Tibial nerve (tissue), 4 donors: ENCODE results near the gene DBNDD2.

Experiments
- CTCF ChIP-seq, 5 experiments: fragments of 200-600 bp in 3 of 5; fragments of 450-650 bp in 2 of 5; sonication (generic) in 3 of 5; IDR thresholded peaks; one replicate each; pipeline ENCODE4 v1.5.1; 2016 to 2019; ENCODE audit warnings: antibody characterized with exemption in 5 of 5, mild to moderate bottlenecking in 3 of 5, moderate library complexity in 2 of 5
- EP300 ChIP-seq, 2 donors: sonication (generic); formaldehyde crosslinking; IDR thresholded peaks; one replicate each; pipeline ENCODE4 v1.6.1; 2017; ENCODE audit warnings: antibody characterized with exemption in 2 of 2, mild to moderate bottlenecking in 1 of 2
- POLR2A ChIP-seq, 2 donors: fragments of 450-650 bp; IDR thresholded peaks; one replicate each; pipeline ENCODE4 v1.6.1; 2017; ENCODE audit warnings: antibody characterized with exemption in 2 of 2, mild to moderate bottlenecking in 2 of 2, moderate library complexity in 2 of 2

- TF ChIP-seq CTCF (IDR thresholded peaks at IDR 0.05) (no peak), POLR2A (IDR thresholded peaks at IDR 0.05) (no peak), EP300 (IDR thresholded peaks at IDR 0.05) (no peak)
Observed at GRCh38 chr20:45408646-45409213, 641 bp downstream of the DBNDD2 start.
